ENCODE data around the gene CYSRT1.
"Not testable (repeated sequence)": the region's sequence is repeated elsewhere in the genome, so short reads cannot be mapped to it uniquely, and the experiment has no call there.

The CYSRT1 gene

GRCh38 chr9:137240318-137240840 is 15.4 kb downstream of the CYSRT1 start:
- DNase-seq: peak; percentile 92

DNA sequence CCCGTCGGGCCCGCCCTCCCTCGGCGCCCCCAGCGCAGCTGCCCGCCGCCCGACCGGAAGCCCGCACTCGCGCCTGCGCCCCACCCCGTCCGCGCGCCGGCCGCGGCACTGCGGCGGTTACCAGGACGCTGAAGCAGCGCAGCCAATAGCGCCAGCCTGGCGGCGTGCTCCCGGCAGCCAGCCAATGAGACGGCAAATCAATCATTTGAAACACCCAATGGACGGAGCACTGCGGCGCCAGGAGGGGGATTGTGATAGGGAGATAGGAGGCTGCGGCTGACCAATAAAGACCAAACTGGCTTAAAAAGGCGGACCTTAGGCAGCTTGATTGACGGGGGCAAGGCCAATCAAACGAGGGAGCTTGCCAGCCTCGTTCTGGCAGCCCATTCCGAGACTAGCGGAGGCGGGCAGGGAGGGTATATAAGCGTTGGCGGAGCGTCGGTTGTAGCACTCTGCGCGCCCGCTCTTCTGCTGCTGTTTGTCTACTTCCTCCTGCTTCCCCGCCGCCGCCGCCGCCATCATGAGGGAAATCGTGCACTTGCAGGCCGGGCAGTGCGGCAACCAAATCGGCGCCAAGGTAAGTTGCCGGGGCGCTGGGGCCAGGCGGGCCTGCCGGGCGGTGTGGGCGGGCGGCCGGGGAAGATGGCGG is 16.0 kb downstream of the CYSRT1 start, which contains the start of gene TUBB4B:
Gene TUBB4B, plus strand, starts transcription at position 447 of the 649 bp plus-strand sequence. Its CDS starts 74 bp downstream, at position 521.
- DNase-seq: peak; percentile 100

- DNase-seq: peak; percentile 70
These were observed 16.7 kb downstream of the CYSRT1 start for GRCh38 chr9:137241490-137242268.

GRCh38 chr9:137242269-137243203 is 17.6 kb downstream of the CYSRT1 start:
- DNase-seq: no peak

GRCh38 chr9:137243266-137243625 is 18.3 kb downstream of the CYSRT1 start:
- DNase-seq: not testable (repeated sequence)

DNA sequence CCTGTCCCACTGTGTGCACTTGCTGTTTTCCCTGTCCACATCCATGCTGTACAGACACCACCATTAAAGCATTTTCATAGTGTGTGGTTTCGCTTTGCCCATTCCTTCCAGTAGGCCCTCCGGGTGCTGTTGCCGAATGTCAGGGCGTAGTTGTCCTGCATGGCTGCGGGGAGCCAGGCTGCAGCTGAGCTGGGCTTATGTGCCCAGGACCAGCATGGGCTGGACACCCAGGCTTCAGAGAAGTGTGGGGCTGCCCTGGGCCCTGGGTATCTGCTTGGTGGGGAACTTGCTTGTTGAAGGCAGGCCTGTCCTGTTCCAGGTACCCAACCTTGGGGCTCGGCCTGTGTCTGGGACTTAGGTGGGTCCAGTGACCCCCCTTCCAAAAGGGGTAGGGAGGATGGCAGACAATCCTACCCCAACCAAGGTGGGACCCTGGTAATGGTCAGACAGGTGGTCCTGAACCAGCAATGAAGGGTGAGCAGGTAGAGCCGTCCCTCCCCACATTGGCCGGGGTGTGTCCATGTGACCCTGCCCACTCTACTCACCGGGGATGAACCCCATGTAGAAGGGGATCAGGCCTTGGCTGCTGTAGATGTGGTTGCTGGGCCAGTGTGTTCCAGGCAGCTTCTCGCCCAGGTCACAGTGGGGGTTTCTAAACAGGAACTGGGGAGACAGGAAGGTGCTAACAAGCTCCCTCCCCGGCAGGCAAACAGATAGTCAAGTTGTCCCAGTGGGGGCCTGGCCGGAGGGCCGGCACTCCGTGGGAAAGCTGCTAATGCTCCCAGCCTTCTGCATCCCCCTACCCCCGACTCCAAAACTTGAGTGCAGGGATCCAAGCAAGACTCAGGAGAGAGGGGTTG is 18.9 kb downstream of the CYSRT1 start:
- DNase-seq: no peak

DNA sequence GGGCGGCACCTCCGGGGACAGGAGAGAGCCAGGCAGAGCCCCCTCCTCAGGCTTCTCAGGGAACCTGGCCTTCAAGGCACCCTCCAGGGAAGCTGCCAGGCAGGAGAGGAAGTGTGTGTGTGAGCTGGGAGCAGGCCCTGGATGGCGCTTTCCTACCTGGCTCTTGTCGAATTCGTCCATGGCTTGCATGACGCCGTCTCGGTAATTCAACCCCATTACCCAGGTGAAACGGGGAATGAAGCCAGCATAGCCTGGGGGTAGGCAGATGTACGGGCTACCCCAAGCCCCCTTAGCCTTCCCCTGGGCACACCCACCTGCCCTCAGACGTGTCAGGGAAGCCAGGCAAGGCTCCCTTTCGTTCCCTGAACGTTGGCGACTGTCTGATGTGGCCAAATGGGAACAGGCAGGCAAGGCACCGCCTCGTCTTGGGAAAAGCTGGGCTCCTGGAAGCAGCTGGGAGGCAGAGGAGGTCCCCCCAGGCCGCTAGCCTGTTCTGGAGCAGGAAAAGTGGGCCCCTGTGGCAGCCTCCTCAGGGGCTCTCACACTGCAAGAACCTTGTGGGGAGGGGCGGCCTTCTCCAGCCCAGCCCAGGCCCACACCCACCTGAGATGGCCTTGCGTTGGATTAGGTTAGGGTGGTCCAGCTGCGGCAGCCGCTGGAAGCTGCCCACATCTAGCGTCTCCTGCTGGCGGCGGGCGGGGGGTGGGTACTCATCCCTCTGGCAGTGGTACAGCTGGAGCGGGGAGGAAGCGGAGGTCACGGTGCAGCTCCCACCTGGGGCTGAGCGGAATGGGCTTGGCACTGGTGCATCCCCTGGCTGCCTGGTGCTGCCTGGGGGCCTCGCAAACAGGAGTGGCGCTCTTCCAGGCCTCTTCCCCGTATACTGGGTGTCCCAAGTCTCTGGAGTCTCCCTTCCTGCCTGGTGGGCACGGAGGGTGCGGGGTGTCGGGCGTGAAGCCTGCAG is 19.8 kb downstream of the CYSRT1 start:
- no peak for DNase-seq

DNA sequence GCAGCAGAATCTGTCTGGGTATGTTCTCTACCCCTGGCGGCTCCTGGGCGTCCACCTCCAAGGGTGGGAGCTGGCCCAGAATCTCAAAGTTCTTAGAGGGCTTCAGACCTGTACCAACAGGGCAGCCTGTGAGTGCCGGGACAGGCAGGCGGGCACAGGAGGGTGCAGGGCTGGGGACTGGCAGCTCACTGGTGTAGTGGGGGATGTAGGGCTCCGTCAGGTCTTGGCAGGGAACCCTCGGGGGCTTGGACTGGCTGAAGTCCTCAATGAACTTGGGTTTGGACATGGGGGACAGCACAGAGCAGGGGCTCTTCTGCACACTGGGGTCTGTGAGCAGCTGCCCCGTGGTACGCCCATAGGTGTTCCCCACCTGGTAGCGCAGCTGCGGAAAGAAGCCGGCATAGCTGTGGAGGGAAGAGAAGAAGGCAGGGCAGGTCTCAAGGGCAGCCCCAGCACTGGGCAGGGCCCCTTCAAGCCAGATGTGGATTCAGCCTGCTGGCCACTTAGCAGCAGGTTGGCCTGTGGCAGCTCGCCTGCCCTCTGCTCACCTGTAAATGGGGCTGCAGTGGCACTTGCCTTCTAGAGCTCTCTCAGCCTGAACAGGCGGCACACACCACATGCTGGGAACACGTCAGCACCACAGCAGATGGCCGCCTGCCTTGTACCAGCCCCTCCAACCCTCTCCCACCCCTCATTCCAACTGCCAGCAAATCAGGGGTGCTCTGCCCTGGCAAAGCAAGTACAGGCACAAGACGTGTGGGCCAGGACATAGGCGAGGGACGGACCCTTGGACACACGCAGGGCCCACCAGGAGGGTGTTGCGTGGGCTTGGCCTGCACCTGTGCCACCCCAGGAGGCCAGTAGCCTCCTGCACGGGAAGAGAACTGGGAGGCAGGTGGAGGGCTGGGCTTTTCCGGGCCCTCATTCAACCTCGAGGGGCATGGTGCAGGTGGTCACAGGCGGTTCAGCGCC is 20.8 kb downstream of the CYSRT1 start:
- no peak for DNase-seq

DNA sequence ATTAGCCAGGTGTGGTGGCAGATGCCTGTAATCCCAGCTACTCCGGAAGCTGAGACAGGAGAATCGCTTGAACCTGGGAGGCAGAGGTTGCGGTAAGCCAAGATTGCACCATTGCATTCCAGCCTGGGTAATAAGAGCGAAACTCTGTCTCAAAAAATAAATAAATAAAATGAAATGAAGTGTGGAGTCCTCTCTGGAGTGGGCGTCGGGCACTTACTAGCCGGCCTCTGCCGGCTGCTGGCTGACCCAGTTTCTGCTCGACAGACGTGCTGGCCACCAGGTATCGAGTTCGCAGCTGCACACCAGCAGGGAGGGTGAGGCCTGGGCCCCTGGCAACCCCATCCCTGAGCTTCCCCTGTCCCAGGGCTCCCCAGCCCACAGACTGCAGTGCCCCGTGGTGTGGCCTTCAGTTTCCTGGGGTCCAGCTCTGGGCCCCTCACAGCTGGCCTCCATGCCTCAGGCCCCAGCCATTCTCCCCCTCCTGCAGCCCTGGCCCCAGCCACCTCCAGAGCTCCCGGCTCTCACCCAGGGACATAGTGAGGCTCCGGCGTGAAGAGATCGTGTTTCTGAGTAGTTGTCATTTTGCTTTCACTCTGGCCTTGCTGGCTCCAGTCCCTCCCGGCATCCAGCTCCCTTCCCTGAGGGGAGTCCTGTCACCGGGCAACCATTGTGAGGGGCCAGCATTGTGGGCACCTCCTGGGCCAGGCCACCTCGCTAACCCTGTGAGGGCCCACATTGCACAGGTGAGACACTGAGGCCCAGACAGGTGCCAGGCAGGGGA is 22.4 kb downstream of the CYSRT1 start:
- no peak for DNase-seq

GRCh38 chr9:137247916-137248175 is 22.9 kb downstream of the CYSRT1 start:
- DNase-seq: no peak

DNA sequence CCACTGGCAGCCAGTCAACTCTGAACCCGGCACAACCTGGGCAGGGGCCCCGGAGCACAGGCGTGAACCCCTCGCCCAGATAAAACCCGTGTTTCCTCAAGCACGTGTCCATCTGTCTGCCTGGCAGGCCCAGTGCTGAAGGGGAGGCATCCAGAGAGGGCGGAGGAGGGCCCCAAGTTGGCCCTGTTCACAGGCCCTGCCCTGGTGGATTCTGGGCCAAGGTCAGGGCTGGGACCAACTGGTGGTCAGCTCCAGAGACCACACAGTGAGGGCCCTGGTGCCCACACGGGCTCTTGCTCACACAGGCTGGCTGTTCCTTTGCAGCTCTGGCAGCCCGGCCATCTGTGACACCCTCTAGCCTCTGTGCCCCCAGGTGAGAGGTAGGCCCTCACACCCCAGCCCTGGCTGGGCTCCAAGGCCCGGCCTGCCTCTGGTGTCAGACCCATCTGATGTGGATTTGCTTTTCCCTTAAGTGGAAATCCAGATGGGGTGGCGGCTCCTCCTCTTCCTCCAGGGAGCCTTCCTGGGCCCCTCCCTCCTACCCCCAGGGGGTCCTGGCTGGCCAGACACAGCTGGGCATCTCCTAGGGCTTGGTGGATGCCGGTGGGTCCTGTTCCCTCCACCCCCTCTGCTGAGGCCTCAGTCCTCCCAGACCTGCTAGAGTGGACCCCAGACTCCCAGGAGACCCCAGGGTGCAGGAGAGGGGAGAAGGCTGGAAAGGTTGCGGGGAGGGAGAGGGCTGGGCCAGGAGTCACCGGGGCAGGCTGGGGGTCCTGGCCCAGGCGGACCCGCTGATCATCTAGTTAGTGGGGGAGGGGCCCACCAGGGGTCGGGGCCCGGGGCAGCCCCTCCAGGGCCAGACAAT is 25.6 kb downstream of the CYSRT1 start:
- no peak for DNase-seq

- no peak for DNase-seq
These were observed 26.2 kb downstream of the CYSRT1 start, which contains the start of gene STPG3 for GRCh38 chr9:137251194-137251461. STPG3 (plus strand) TSS chr9:137251286; CDS start chr9:137251287, 1 bp downstream.

DNA sequence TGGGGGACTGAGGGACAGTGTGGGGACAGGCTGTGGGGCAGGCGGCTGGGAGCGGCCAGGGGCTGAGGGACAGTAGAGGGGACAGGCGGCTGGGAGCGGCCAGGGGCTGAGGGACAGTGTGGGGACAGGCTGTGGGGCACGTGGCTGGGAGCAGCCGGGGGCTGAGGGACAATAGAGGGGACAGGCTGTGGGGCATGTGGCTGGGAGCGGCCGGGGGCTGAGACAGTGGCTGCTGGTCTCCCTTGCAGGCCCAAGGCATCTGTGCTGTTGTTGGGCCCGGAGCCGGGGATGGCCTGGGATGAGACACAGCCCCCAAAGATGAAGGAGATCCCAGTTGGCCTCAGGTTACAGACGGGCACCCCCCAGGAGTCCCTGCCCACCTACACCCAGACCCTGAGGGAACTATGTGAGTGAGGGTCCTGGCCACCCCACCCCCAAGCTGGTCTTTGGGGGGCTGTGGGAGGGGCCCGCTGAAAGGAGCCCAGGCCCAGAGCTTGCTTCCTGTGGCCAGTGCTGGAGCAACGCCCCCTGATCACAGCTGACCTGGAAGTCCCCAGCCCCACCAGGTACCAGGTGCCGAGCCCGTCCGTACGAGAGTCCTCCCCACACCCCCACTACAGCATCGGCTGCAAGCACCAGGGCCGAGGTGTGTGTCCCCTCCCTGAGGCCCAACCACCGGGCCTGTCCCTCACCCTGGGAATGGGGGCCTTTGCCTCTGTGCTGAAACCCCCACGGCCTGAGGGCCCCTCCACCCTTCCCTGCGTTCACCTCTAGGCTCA is 26.7 kb downstream of the CYSRT1 start:
- DNase-seq: no peak

DNA sequence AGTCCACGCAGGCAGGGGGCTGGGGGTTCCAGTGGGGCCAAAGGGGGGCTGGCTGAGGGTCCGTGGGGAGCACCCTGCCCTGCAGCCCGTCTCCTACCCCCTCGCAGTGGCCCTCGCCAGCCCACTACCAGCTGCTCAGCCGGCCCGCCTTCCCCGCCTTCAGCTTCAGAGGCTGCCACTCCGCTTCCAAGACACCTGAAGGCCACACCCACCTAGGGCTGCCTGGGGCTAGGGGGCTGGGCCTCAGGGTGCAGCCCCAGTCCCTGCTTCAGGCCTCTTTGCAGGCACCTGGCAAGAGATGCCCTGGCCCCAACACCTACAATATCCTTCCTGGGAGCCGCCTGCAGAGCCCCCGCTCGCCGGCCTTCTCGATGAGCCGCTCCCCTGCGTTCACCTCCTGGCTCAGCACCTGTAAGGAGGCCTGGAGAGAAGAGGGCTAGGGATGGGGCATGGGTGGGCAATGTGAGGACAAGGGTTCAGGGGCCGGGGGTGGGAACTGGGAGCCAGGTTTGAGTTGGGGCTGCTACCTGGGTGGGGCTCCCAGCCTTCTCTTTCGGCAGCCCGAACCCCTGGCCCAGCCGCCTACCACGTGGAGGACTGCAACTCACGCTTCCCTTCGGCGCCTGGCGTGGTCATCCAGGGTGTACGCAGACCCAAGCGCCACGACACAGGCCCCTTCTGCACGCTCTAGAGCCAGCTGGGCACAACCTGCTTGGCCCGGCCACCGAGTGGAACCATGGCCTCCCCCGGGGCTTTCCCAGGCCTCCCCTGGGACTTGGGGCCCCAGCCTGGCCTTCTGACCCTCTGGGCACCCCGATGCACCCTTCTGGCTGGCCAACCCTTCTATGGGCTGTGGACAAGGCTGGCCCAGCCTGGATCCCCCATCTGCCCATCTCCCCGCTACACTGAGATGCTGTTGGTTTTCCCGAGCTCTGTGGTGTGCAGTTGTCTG is 27.9 kb downstream of the CYSRT1 start:
- no peak for DNase-seq

DNA sequence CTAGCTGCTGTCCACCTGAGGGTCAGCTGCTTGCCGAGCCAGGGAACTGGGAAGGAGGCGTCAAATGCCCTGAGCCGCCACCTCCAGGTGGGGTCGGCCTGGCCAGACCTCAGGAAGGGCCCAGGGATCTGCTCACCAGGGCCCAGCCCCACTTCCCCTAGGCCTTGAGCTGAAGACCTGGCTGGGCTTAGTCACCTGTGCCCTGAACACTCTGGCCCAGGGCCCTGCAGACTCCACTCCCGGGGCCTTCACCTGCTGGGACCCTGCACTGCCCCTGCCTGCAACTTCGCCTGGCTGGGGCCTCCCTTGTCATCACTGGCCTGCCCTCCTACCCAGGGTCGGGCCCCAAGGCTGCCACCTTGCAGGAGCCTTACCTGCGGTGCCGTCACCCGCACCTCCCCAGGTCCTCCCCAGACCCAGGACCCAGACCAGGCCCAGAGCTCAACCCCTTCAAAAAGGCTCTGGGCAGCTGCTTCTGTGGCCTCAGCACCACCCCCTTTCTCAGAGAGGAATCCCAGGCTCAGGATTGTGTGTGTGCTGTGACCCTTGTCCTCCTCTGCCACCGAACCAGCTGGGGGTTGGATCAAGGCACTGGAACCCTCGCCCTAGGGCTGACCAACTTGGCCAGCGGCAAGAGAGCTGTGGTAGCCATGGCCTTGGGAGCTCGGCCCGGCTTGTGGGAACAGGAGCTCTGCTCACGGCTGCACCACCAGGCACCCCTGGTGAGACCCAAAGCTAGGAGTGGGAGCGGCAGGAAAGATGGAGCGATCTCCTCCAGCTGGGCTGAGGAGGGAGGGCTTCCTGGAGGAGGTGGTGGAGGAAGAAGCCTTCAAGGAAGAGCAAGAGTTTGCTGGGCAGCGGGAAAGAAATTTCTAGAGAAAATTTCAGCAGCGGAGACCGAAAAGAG is 29.0 kb downstream of the CYSRT1 start:
- DNase-seq: peak; percentile 9
